Left colon (tissue), 2 donors: Measurements from ENCODE around the gene PCDH19. TPM values are rescaled to one million over a fixed set of nuclear protein-coding genes. Genes with fewer than 3 reads are reported as not detected.

Experiments used
- total RNA-seq, 2 donors: library from RNA; stranded (reverse); fragmentation: NEBNext Ultra II Directional; extraction: Animal tissue kit (Norgen Biotek cat#: 25700); gene quantifications; one replicate each; pipeline ENCODE4 v1.2.1, GENCODE V29; 2021
- donor health status: DM: no; HTN: no; CAD: no.
- donor health status: DM: yes; HTN: yes; CAD: no.

The PCDH19 gene
- total RNA-seq, 2 donors from 2014 or later, result 0.43 to 1.1 TPM

Other genes starting within 250 kb of the PCDH19 start
- 1 to 10 TPM; 1.1 TPM for gene TNMD, start 174.7 kb upstream of the PCDH19 start, total RNA-seq
- 100 to 1,000 TPM in 1 of 2 donors, 10 to 100 TPM in 1; 93.9 to 154 TPM for gene TSPAN6, start 226.5 kb upstream of the PCDH19 start, total RNA-seq
- gene SRPX2, start 233.9 kb upstream of the PCDH19 start, total RNA-seq, result 10 to 100 TPM in 1 of 2 donors, 1 to 10 TPM in 1; 4.5 to 10.5 TPM